GM10266 (cell line): ENCODE measurements around the gene DDAH1.
"Not testable (repeated sequence)": the region's sequence is repeated elsewhere in the genome, so short reads cannot be mapped to it uniquely, and the experiment has no call there.

ENCODE experiments used
- DNase-seq: peaks from one replicate; pipeline ENCODE4 v3.0.0; 2012; ENCODE audit errors: extremely low spot score
- CTCF ChIP-seq: IDR thresholded peaks from 2 replicates; pipeline ENCODE4 v1.5.1; 2012; ENCODE audit warnings: mild to moderate bottlenecking, low read depth; ENCODE audit not compliant: control insufficient read depth, insufficient read depth; ENCODE audit errors: missing control alignments

Gene DDAH1

GRCh38 chr1:85471558-85471957 is 6.6 kb upstream of the DDAH1 start:
- DNase-seq, result no peak
- TF ChIP-seq CTCF, result no peak

- DNase-seq, result not testable (repeated sequence)
These were observed 5.2 kb upstream of the DDAH1 start for GRCh38 chr1:85470130-85470529.

- DNase-seq, result no peak
- TF ChIP-seq CTCF, result no peak
These were observed 3.1 kb upstream of the DDAH1 start for GRCh38 chr1:85467929-85468540.

GRCh38 chr1:85467036-85467435 is 2.1 kb upstream of the DDAH1 start:
- no peak for DNase-seq
- no peak for TF ChIP-seq CTCF

GRCh38 chr1:85465786-85466134 is 801 bp upstream of the DDAH1 start:
- no peak for TF ChIP-seq CTCF

GRCh38 chr1:85464497-85465098 is 361 bp downstream of the DDAH1 start:
- DNase-seq, result peak; percentile 62
- no peak for TF ChIP-seq CTCF

More at GRCh38 chr1:85465786-85466134, 801 bp upstream of the DDAH1 start:
- DNase-seq, result no peak

GRCh38 chr1:85463731-85464496 is 1.0 kb downstream of the DDAH1 start:
- no peak for TF ChIP-seq CTCF
- DNase-seq, result no peak
